ENCODE data around the gene PLCB4. TPM values are rescaled to one million over a fixed set of nuclear protein-coding genes. Genes with fewer than 3 reads are reported as not detected.

PLCB4 gene
- total and polyA plus RNA-seq, 4 donors: 17.1 to 32.5 (median 21.2) TPM

GRCh38 chr20:9256393-9256792 is 187.5 kb downstream of the PLCB4 start:
- Histone ChIP-seq H3K9me3 (ENCODE audit: control insufficient read depth, insufficient read depth, low read length) (no peaks in the 10 kb centered on the region), H3K27me3 (ENCODE audit: control insufficient read depth, insufficient read depth, low read length) (no peaks in the 10 kb centered on the region), H3K4me1 (ENCODE audit: control insufficient read depth, insufficient read depth, low read length) (no peaks in the 10 kb centered on the region), H3K4me3 (ENCODE audit: low read depth, low read length) (no peak overlapping the region), H3K36me3 (ENCODE audit: control insufficient read depth, insufficient read depth, low read length) (no peaks in the 10 kb centered on the region), H3K27ac (ENCODE audit: low read depth, low read length) (no peak overlapping the region)
- peak in 2 of 6 donors; percentile 79 to 84 for DNase-seq (ENCODE audit: low read depth in 4 of 6, low spot score in 6 of 6)
- WGBS (ENCODE audit: insufficient coverage): no CpG with 5 or more reads among the region's 3 CpGs

GRCh38 chr20:9258901-9259300 is 190.0 kb downstream of the PLCB4 start:
- H3K27ac ChIP-seq (ENCODE audit: low read depth, low read length): no peak overlapping the region
- H3K4me3 ChIP-seq (ENCODE audit: low read depth, low read length): no peak overlapping the region
- H3K9me3 ChIP-seq (ENCODE audit: control insufficient read depth, insufficient read depth, low read length): no peaks in the 10 kb centered on the region
- H3K27me3 ChIP-seq (ENCODE audit: control insufficient read depth, insufficient read depth, low read length): no peaks in the 10 kb centered on the region
- H3K4me1 ChIP-seq (ENCODE audit: control insufficient read depth, insufficient read depth, low read length): no peaks in the 10 kb centered on the region
- H3K36me3 ChIP-seq (ENCODE audit: control insufficient read depth, insufficient read depth, low read length): no peaks in the 10 kb centered on the region
- no peak for DNase-seq (ENCODE audit: low read depth in 4 of 6, low spot score in 6 of 6)
- no CpG with 5 or more reads among the region's 1 CpG for WGBS (ENCODE audit: insufficient coverage)

- Histone ChIP-seq H3K27me3 (ENCODE audit: control insufficient read depth, insufficient read depth, low read length) (no peaks in the 10 kb centered on the region), H3K4me1 (ENCODE audit: control insufficient read depth, insufficient read depth, low read length) (no peaks in the 10 kb centered on the region), H3K4me3 (ENCODE audit: low read depth, low read length) (no peak overlapping the region), H3K9me3 (ENCODE audit: control insufficient read depth, insufficient read depth, low read length) (no peaks in the 10 kb centered on the region), H3K27ac (ENCODE audit: low read depth, low read length) (no peak overlapping the region), H3K36me3 (ENCODE audit: control insufficient read depth, insufficient read depth, low read length) (no peaks in the 10 kb centered on the region)
- no peak for DNase-seq (ENCODE audit: low read depth in 4 of 6, low spot score in 6 of 6)
These were observed 191.1 kb downstream of the PLCB4 start for GRCh38 chr20:9260027-9260426.

- no peaks in the 10 kb centered on the region for H3K4me1 ChIP-seq (ENCODE audit: control insufficient read depth, insufficient read depth, low read length)
- WGBS (ENCODE audit: insufficient coverage): no CpG with 5 or more reads among the region's 2 CpGs
- no peak overlapping the region for H3K4me3 ChIP-seq (ENCODE audit: low read depth, low read length)
- no peak for DNase-seq (ENCODE audit: low read depth in 4 of 6, low spot score in 6 of 6)
- no peak overlapping the region for H3K27ac ChIP-seq (ENCODE audit: low read depth, low read length)
- H3K36me3 ChIP-seq (ENCODE audit: control insufficient read depth, insufficient read depth, low read length): no peaks in the 10 kb centered on the region
- H3K9me3 ChIP-seq (ENCODE audit: control insufficient read depth, insufficient read depth, low read length): no peaks in the 10 kb centered on the region
- no peaks in the 10 kb centered on the region for H3K27me3 ChIP-seq (ENCODE audit: control insufficient read depth, insufficient read depth, low read length)
These were observed 192.9 kb downstream of the PLCB4 start for GRCh38 chr20:9261781-9262180.

- 58% methylated on average over 3 of the region's 3 CpGs for WGBS (ENCODE audit: insufficient coverage)
- peak overlapping the region; percentile 13 for H3K27ac ChIP-seq (ENCODE audit: low read depth, low read length)
- no peak for DNase-seq (ENCODE audit: low read depth in 4 of 6, low spot score in 6 of 6)
These were observed 193.8 kb downstream of the PLCB4 start for GRCh38 chr20:9262653-9263194.

GRCh38 chr20:9269280-9269971 is 200.5 kb downstream of the PLCB4 start:
- Histone ChIP-seq H3K4me3 (ENCODE audit: low read depth, low read length) (no peak overlapping the region), H3K27ac (ENCODE audit: low read depth, low read length) (no peak overlapping the region), H3K36me3 (ENCODE audit: control insufficient read depth, insufficient read depth, low read length) (no peaks in the 10 kb centered on the region), H3K9me3 (ENCODE audit: control insufficient read depth, insufficient read depth, low read length) (no peaks in the 10 kb centered on the region), H3K4me1 (ENCODE audit: control insufficient read depth, insufficient read depth, low read length) (no peaks in the 10 kb centered on the region), H3K27me3 (ENCODE audit: control insufficient read depth, insufficient read depth, low read length) (no peaks in the 10 kb centered on the region)
- no peak for DNase-seq (ENCODE audit: low read depth in 4 of 6, low spot score in 6 of 6)
- no CpG with 5 or more reads among the region's 2 CpGs for WGBS (ENCODE audit: insufficient coverage)

More at GRCh38 chr20:9262653-9263194, 193.8 kb downstream of the PLCB4 start:
- H3K27me3 ChIP-seq (ENCODE audit: control insufficient read depth, insufficient read depth, low read length): no peaks in the 10 kb centered on the region
- H3K36me3 ChIP-seq (ENCODE audit: control insufficient read depth, insufficient read depth, low read length): no peaks in the 10 kb centered on the region
- no peaks in the 10 kb centered on the region for H3K9me3 ChIP-seq (ENCODE audit: control insufficient read depth, insufficient read depth, low read length)
- no peaks in the 10 kb centered on the region for H3K4me1 ChIP-seq (ENCODE audit: control insufficient read depth, insufficient read depth, low read length)
- no peak overlapping the region for H3K4me3 ChIP-seq (ENCODE audit: low read depth, low read length)

GRCh38 chr20:9270831-9271230 is 201.9 kb downstream of the PLCB4 start:
- no peak for DNase-seq (ENCODE audit: low read depth in 4 of 6, low spot score in 6 of 6)
- Histone ChIP-seq H3K4me1 (ENCODE audit: control insufficient read depth, insufficient read depth, low read length) (no peaks in the 10 kb centered on the region), H3K36me3 (ENCODE audit: control insufficient read depth, insufficient read depth, low read length) (no peaks in the 10 kb centered on the region), H3K27ac (ENCODE audit: low read depth, low read length) (no peak overlapping the region), H3K27me3 (ENCODE audit: control insufficient read depth, insufficient read depth, low read length) (no peaks in the 10 kb centered on the region), H3K9me3 (ENCODE audit: control insufficient read depth, insufficient read depth, low read length) (no peaks in the 10 kb centered on the region), H3K4me3 (ENCODE audit: low read depth, low read length) (no peak overlapping the region)

GRCh38 chr20:9276966-9277468 is 208.1 kb downstream of the PLCB4 start:
- no peak for DNase-seq (ENCODE audit: low read depth in 4 of 6, low spot score in 6 of 6)
- Histone ChIP-seq H3K4me1 (ENCODE audit: control insufficient read depth, insufficient read depth, low read length) (no peaks in the 10 kb centered on the region), H3K36me3 (ENCODE audit: control insufficient read depth, insufficient read depth, low read length) (no peaks in the 10 kb centered on the region), H3K27me3 (ENCODE audit: control insufficient read depth, insufficient read depth, low read length) (no peaks in the 10 kb centered on the region), H3K9me3 (ENCODE audit: control insufficient read depth, insufficient read depth, low read length) (no peaks in the 10 kb centered on the region), H3K27ac (ENCODE audit: low read depth, low read length) (no peak overlapping the region), H3K4me3 (ENCODE audit: low read depth, low read length) (no peak overlapping the region)
- 100% methylated on average over 1 of the region's 4 CpGs for WGBS (ENCODE audit: insufficient coverage)

GRCh38 chr20:9279918-9280401 is 211.1 kb downstream of the PLCB4 start:
- DNase-seq (ENCODE audit: low read depth in 4 of 6, low spot score in 6 of 6): no peak
- no CpG with 5 or more reads among the region's 2 CpGs for WGBS (ENCODE audit: insufficient coverage)

GRCh38 chr20:9280666-9281065 is 211.8 kb downstream of the PLCB4 start:
- Histone ChIP-seq H3K36me3 (ENCODE audit: control insufficient read depth, insufficient read depth, low read length) (no peaks in the 10 kb centered on the region), H3K4me3 (ENCODE audit: low read depth, low read length) (no peak overlapping the region), H3K27ac (ENCODE audit: low read depth, low read length) (no peak overlapping the region), H3K27me3 (ENCODE audit: control insufficient read depth, insufficient read depth, low read length) (no peaks in the 10 kb centered on the region), H3K4me1 (ENCODE audit: control insufficient read depth, insufficient read depth, low read length) (no peaks in the 10 kb centered on the region), H3K9me3 (ENCODE audit: control insufficient read depth, insufficient read depth, low read length) (no peaks in the 10 kb centered on the region)
- WGBS (ENCODE audit: insufficient coverage): 100% methylated on average over 1 of the region's 5 CpGs
- no peak for DNase-seq (ENCODE audit: low read depth in 4 of 6, low spot score in 6 of 6)

More at GRCh38 chr20:9279918-9280401, 211.1 kb downstream of the PLCB4 start:
- Histone ChIP-seq H3K36me3 (ENCODE audit: control insufficient read depth, insufficient read depth, low read length) (no peaks in the 10 kb centered on the region), H3K9me3 (ENCODE audit: control insufficient read depth, insufficient read depth, low read length) (no peaks in the 10 kb centered on the region), H3K27me3 (ENCODE audit: control insufficient read depth, insufficient read depth, low read length) (no peaks in the 10 kb centered on the region), H3K4me3 (ENCODE audit: low read depth, low read length) (no peak overlapping the region), H3K27ac (ENCODE audit: low read depth, low read length) (no peak overlapping the region), H3K4me1 (ENCODE audit: control insufficient read depth, insufficient read depth, low read length) (no peaks in the 10 kb centered on the region)

Data from spinal cord (tissue), 10 donors.